Measurements from ENCODE around the gene ADRB2. TPM values are rescaled to one million over a fixed set of nuclear protein-coding genes. Genes with fewer than 3 reads are reported as not detected.

The ADRB2 gene
- total and polyA plus RNA-seq, 2 of the 13 experiments (the other 11 are each of a cell fraction or from before 2014, with no cell fraction given) = not detected

DNA sequence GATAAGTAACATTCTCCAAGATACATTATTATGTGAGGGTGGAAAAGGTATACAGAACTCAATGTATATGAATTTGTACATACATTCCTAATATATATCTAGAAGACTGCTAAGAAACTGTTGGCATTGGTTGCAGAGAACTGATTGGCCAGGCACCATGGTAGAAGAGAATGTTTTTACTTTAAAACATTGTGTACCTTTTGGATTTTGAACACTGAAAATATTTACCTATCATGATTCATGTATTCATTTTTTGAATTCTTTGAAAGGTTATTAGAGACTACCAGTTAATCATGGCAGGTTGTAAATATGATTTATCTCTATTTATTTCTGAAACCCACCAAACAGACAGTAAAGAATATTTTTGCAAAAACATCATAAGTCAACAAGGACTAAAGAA, 41.2 kb upstream of the ADRB2 start:
- no peak for TF ChIP-seq ZNF720 (CRISPR knock-in tag; IDR thresholded peaks at IDR 0.05)
- TF ChIP-seq KLF12 (CRISPR knock-in tag; IDR thresholded peaks at IDR 0.05; ENCODE audit: borderline replicate concordance) = no peak
- TF ChIP-seq CBX2 (IDR thresholded peaks at IDR 0.05; ENCODE audit: low read depth, low read length) = no peak
- TF ChIP-seq CBX2 (CRISPR knock-in tag; IDR thresholded peaks at IDR 0.05; ENCODE audit: low read depth) = no peak
- no peak for TF ChIP-seq JUNB (CRISPR knock-in tag; IDR thresholded peaks at IDR 0.05; ENCODE audit: borderline replicate concordance)
- TF ChIP-seq NFRKB (IDR thresholded peaks at IDR 0.05) = no peak
- TF ChIP-seq ZNF143 (CRISPR knock-in tag; IDR thresholded peaks at IDR 0.05) = no peak
- TF ChIP-seq ZNF546 (CRISPR knock-in tag; conservative IDR thresholded peaks at IDR 0.05) = no peak
- no peak for TF ChIP-seq TBP (CRISPR knock-in tag; IDR thresholded peaks at IDR 0.05)
- TF ChIP-seq TCF7 (IDR thresholded peaks at IDR 0.05; ENCODE audit: low read depth) = no peak
- TF ChIP-seq ZNF607 (CRISPR knock-in tag; IDR thresholded peaks at IDR 0.05; ENCODE audit: borderline replicate concordance) = no peak
- TF ChIP-seq ZNF891 (CRISPR knock-in tag; IDR thresholded peaks at IDR 0.05) = no peak
- no peak for TF ChIP-seq ZNF530 (CRISPR knock-in tag; IDR thresholded peaks at IDR 0.05; ENCODE audit: low read depth)
- TF ChIP-seq ZKSCAN1 (IDR thresholded peaks at IDR 0.05; ENCODE audit: low read length) = no peak
- TF ChIP-seq ELF1 (CRISPR knock-in tag; IDR thresholded peaks at IDR 0.05) = no peak
- no peak for TF ChIP-seq SNAI1 (CRISPR knock-in tag; IDR thresholded peaks at IDR 0.05; ENCODE audit: borderline replicate concordance)
- TF ChIP-seq NFKBIZ (CRISPR knock-in tag; IDR thresholded peaks at IDR 0.05) = no peak
- TF ChIP-seq, protein P1, sequence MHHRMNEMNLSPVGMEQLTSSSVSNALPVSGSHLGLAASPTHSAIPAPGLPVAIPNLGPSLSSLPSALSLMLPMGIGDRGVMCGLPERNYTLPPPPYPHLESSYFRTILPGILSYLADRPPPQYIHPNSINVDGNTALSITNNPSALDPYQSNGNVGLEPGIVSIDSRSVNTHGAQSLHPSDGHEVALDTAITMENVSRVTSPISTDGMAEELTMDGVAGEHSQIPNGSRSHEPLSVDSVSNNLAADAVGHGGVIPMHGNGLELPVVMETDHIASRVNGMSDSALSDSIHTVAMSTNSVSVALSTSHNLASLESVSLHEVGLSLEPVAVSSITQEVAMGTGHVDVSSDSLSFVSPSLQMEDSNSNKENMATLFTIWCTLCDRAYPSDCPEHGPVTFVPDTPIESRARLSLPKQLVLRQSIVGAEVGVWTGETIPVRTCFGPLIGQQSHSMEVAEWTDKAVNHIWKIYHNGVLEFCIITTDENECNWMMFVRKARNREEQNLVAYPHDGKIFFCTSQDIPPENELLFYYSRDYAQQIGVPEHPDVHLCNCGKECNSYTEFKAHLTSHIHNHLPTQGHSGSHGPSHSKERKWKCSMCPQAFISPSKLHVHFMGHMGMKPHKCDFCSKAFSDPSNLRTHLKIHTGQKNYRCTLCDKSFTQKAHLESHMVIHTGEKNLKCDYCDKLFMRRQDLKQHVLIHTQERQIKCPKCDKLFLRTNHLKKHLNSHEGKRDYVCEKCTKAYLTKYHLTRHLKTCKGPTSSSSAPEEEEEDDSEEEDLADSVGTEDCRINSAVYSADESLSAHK (CRISPR knock-in tag; IDR thresholded peaks at IDR 0.05; ENCODE audit: borderline replicate concordance) = no peak
- TF ChIP-seq ZNF629 (CRISPR knock-in tag; conservative IDR thresholded peaks at IDR 0.05) = no peak
- ChIA-PET CTCF (ENCODE audit: low intra/inter-chr PET ratio, low total read pairs) (no interaction called here), POLR2A (no interaction called here)
- Histone ChIP-seq H3K36me3 (replicated peaks in 1 of 2; ENCODE audit: control insufficient read depth in 1 of 2, insufficient read depth in 2 of 2, low read length in 2 of 2) (no peaks in the 10 kb centered on the region), H3K4me1 (ENCODE audit: insufficient read depth, low read length) (no peaks in the 10 kb centered on the region), H3K9me3 (ENCODE audit: low read length) (no peaks in the 10 kb centered on the region), H4K20me1 (ENCODE audit: insufficient read depth, low read length) (no peaks in the 10 kb centered on the region), H3K79me2 (ENCODE audit: insufficient read depth, low read length) (no peaks in the 10 kb centered on the region), H3K9ac (ENCODE audit: insufficient read depth, low read depth, low read length) (no peak overlapping the region), H2AFZ (ENCODE audit: low read length) (no peak overlapping the region), H3K27ac (ENCODE audit: extremely low read length, insufficient read depth, low read length) (no peak overlapping the region), H3K4me2 (ENCODE audit: low read depth, low read length) (no peak overlapping the region), H3K27me3 (ENCODE audit: control insufficient read depth in 1 of 2, insufficient read depth in 2 of 2, low read length in 2 of 2) (no peaks in the 10 kb centered on the region), H3K4me3 (replicated peaks in 1 of 3; ENCODE audit: insufficient read depth in 1 of 3, low read depth in 2 of 3, low read length in 3 of 3) (no peak overlapping the region)
- no TSS peak for BruUV-seq (replicated peaks)
- no peak for FAIRE-seq
- in situ Hi-C loops (cut with HindIII; ENCODE audit: extremely low pct_ligation_motif_present, low pct_unique_long_range_greater_than_20kb) = no loop called here
- intact Hi-C loops (cut with micrococcal nuclease; ENCODE audit: unreplicated experiment) = no loop called here
- no peak for DNase-seq (ENCODE audit: low spot score)
- no peak for ATAC-seq

Measured in HepG2 (cell line).